Measurements from ENCODE around the gene ZNF778. TPM values are rescaled to one million over a fixed set of nuclear protein-coding genes. Genes with fewer than 3 reads are reported as not detected.

ZNF778 gene
- total and polyA plus RNA-seq, 2 of the 13 experiments (the other 11 are each of a cell fraction or from before 2014, with no cell fraction given), result 3.8 to 7.2 TPM

DNA sequence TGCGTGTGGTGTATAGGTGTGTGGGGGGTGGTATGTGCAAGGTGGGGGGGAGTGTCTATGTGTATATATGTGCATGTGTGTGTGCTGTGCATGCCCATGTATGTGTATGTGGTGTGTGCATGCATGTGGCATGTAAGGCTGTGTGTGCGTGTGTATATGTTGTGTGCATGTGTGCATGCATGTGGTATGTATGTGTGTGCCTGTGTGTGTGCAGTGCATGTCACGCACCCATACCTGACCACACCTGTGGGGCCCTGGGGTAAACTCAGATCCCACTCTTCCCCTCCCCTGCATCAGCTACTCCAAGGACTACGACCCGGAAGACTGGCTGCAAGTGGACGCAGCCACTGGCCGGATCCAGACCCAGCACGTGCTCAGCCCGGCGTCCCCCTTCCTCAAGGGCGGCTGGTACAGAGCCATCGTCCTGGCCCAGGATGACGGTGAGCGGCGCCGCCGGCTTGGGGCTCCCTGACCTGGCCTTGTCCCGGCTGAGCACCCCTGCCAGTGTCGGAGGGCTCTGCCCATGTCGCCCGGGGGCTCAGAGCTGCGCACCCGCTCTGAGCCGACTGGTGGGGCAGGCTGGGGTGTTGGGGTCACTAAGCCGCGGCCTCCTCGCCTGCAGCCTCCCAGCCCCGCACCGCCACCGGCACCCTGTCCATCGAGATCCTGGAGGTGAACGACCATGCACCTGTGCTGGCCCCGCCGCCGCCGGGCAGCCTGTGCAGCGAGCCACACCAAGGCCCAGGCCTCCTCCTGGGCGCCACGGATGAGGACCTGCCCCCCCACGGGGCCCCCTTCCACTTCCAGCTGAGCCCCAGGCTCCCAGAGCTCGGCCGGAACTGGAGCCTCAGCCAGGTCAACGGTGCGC is 26.2 kb upstream of the ZNF778 start (continued):
- TF ChIP-seq, protein P1, sequence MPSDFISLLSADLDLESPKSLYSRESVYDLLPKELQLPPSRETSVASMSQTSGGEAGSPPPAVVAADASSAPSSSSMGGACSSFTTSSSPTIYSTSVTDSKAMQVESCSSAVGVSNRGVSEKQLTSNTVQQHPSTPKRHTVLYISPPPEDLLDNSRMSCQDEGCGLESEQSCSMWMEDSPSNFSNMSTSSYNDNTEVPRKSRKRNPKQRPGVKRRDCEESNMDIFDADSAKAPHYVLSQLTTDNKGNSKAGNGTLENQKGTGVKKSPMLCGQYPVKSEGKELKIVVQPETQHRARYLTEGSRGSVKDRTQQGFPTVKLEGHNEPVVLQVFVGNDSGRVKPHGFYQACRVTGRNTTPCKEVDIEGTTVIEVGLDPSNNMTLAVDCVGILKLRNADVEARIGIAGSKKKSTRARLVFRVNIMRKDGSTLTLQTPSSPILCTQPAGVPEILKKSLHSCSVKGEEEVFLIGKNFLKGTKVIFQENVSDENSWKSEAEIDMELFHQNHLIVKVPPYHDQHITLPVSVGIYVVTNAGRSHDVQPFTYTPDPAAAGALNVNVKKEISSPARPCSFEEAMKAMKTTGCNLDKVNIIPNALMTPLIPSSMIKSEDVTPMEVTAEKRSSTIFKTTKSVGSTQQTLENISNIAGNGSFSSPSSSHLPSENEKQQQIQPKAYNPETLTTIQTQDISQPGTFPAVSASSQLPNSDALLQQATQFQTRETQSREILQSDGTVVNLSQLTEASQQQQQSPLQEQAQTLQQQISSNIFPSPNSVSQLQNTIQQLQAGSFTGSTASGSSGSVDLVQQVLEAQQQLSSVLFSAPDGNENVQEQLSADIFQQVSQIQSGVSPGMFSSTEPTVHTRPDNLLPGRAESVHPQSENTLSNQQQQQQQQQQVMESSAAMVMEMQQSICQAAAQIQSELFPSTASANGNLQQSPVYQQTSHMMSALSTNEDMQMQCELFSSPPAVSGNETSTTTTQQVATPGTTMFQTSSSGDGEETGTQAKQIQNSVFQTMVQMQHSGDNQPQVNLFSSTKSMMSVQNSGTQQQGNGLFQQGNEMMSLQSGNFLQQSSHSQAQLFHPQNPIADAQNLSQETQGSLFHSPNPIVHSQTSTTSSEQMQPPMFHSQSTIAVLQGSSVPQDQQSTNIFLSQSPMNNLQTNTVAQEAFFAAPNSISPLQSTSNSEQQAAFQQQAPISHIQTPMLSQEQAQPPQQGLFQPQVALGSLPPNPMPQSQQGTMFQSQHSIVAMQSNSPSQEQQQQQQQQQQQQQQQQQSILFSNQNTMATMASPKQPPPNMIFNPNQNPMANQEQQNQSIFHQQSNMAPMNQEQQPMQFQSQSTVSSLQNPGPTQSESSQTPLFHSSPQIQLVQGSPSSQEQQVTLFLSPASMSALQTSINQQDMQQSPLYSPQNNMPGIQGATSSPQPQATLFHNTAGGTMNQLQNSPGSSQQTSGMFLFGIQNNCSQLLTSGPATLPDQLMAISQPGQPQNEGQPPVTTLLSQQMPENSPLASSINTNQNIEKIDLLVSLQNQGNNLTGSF (CRISPR knock-in tag; IDR thresholded peaks at IDR 0.05), result peak; percentile 75; the same call in 1 of the 2 replicates
- TF ChIP-seq, protein P2, sequence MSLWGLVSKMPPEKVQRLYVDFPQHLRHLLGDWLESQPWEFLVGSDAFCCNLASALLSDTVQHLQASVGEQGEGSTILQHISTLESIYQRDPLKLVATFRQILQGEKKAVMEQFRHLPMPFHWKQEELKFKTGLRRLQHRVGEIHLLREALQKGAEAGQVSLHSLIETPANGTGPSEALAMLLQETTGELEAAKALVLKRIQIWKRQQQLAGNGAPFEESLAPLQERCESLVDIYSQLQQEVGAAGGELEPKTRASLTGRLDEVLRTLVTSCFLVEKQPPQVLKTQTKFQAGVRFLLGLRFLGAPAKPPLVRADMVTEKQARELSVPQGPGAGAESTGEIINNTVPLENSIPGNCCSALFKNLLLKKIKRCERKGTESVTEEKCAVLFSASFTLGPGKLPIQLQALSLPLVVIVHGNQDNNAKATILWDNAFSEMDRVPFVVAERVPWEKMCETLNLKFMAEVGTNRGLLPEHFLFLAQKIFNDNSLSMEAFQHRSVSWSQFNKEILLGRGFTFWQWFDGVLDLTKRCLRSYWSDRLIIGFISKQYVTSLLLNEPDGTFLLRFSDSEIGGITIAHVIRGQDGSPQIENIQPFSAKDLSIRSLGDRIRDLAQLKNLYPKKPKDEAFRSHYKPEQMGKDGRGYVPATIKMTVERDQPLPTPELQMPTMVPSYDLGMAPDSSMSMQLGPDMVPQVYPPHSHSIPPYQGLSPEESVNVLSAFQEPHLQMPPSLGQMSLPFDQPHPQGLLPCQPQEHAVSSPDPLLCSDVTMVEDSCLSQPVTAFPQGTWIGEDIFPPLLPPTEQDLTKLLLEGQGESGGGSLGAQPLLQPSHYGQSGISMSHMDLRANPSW (CRISPR knock-in tag; IDR thresholded peaks at IDR 0.05; ENCODE audit: borderline replicate concordance), result no peak
- TF ChIP-seq HNRNPUL1 (IDR thresholded peaks at IDR 0.05; ENCODE audit: low read depth, low read length) (no peak), ZNF331 (CRISPR knock-in tag; IDR thresholded peaks at IDR 0.05) (peak; percentile 47), HNRNPLL (IDR thresholded peaks at IDR 0.05; ENCODE audit: low read depth, low read length, poor library complexity, severe bottlenecking) (peak; percentile 10), ATRX (CRISPR knock-in tag; IDR thresholded peaks at IDR 0.05; ENCODE audit: borderline replicate concordance) (no peak), BRCA1 (CRISPR knock-in tag; IDR thresholded peaks at IDR 0.05) (no peak; the same call in 1 of the 2 replicates)
- TF ChIP-seq, protein P3, sequence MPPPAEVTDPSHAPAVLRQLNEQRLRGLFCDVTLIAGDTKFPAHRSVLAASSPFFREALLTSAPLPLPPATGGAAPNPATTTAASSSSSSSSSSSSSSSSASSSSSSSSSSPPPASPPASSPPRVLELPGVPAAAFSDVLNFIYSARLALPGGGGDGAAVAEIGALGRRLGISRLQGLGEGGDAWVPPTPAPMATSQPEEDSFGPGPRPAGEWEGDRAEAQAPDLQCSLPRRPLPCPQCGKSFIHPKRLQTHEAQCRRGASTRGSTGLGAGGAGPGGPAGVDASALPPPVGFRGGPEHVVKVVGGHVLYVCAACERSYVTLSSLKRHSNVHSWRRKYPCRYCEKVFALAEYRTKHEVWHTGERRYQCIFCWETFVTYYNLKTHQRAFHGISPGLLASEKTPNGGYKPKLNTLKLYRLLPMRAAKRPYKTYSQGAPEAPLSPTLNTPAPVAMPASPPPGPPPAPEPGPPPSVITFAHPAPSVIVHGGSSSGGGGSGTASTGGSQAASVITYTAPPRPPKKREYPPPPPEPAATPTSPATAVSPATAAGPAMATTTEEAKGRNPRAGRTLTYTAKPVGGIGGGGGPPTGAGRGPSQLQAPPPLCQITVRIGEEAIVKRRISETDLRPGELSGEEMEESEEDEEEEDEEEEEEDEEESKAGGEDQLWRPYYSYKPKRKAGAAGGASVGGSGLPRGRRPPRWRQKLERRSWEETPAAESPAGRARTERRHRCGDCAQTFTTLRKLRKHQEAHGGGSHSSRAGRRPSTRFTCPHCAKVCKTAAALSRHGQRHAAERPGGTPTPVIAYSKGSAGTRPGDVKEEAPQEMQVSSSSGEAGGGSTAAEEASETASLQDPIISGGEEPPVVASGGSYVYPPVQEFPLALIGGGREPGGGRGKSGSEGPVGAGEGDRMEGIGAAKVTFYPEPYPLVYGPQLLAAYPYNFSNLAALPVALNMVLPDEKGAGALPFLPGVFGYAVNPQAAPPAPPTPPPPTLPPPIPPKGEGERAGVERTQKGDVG (CRISPR knock-in tag; IDR thresholded peaks at IDR 0.05; ENCODE audit: borderline replicate concordance), result no peak
- TF ChIP-seq, protein P4, sequence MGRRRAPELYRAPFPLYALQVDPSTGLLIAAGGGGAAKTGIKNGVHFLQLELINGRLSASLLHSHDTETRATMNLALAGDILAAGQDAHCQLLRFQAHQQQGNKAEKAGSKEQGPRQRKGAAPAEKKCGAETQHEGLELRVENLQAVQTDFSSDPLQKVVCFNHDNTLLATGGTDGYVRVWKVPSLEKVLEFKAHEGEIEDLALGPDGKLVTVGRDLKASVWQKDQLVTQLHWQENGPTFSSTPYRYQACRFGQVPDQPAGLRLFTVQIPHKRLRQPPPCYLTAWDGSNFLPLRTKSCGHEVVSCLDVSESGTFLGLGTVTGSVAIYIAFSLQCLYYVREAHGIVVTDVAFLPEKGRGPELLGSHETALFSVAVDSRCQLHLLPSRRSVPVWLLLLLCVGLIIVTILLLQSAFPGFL (CRISPR knock-in tag; IDR thresholded peaks at IDR 0.05), result no peak
- TF ChIP-seq, protein P5, sequence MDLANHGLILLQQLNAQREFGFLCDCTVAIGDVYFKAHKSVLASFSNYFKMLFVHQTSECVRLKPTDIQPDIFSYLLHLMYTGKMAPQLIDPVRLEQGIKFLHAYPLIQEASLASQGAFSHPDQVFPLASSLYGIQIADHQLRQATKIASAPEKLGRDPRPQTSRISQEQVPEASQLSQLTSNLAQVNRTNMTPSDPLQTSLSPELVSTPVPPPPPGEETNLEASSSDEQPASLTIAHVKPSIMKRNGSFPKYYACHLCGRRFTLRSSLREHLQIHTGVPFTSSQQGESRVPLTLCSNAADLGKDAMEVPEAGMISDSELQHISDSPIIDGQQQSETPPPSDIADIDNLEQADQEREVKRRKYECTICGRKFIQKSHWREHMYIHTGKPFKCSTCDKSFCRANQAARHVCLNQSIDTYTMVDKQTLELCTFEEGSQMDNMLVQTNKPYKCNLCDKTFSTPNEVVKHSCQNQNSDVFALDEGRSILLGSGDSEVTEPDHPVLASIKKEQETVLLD (CRISPR knock-in tag; IDR thresholded peaks at IDR 0.05; ENCODE audit: low read depth), result no peak

All from HepG2 (cell line).